GM19455 (cell line): Measurements from ENCODE around the gene HTD2.
A peak's percentile ranks its signal among the peaks of the same experiment; 100 is the strongest.
"Not testable (repeated sequence)": the region's sequence is repeated elsewhere in the genome, so short reads cannot be mapped to it uniquely, and the experiment has no call there.

ENCODE experiments used
- ATAC-seq: cut with Tn5 transposase; IDR thresholded peaks from one replicate; pipeline ENCODE4 v1.9.1; 2021; ENCODE audit not compliant: unreplicated experiment

The HTD2 gene

DNA sequence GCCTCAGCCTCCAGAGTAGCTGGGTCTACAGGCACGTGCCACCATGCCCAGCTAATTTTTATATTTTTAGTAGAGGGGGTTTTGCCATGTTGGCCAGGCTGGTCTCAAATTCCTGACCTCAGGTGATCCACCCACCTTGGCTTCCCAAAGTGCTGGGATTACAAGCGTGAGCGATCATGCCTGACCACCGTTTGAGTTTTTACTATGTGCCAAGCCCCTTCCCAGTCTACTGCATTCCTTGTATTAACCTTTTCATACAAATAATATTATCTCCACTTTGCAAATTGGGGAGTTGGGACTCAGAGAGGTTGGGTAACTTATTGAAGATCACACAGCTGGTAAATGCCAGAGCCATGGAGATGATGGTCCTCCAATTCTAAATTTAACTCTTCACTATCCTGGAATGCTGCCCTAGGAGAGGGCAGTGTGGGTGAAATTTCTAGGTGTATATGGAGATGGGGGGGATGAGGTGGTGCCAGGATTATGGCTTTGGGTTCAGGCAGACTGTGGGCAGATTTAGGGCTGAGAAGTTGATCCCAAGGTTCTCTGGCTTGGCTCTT lies 25.4 kb downstream of the HTD2 start:
- no peak for ATAC-seq

DNA sequence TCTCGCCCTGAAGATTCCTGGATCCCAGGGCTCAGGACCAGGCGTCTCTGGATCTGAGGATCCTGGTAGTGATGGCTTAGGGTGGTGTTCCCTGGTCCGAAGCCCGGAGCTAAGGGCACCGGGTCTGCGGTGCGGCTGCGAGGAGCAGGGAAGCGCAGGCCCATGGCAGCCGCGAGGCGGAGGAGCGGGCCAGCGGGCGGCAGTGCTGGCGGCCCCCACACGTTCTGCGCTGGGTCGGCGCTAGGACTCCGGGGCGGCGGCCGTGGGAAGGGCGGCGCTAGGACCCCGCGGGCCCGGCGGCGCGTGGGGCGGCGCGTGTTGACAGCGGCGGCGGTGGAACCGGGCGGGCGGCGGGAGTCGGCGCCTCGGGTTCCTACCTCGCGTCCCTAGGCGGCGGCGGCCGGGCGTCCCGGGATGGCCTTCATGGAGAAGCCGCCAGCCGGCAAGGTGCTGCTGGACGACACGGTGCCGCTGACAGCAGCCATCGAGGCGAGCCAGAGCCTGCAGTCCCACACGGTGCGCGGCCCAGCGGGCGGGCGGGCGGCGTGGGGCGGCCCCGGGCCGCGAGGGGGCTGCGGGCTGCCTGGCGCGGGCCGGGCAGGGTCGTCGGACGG lies 26.4 kb downstream of the HTD2 start, which contains the start of gene PXK:
Gene PXK, plus strand, starts transcription at position 318 of the 614 bp plus-strand sequence. Its CDS starts 97 bp downstream, at position 415.
- ATAC-seq: peak; percentile 89

DNA sequence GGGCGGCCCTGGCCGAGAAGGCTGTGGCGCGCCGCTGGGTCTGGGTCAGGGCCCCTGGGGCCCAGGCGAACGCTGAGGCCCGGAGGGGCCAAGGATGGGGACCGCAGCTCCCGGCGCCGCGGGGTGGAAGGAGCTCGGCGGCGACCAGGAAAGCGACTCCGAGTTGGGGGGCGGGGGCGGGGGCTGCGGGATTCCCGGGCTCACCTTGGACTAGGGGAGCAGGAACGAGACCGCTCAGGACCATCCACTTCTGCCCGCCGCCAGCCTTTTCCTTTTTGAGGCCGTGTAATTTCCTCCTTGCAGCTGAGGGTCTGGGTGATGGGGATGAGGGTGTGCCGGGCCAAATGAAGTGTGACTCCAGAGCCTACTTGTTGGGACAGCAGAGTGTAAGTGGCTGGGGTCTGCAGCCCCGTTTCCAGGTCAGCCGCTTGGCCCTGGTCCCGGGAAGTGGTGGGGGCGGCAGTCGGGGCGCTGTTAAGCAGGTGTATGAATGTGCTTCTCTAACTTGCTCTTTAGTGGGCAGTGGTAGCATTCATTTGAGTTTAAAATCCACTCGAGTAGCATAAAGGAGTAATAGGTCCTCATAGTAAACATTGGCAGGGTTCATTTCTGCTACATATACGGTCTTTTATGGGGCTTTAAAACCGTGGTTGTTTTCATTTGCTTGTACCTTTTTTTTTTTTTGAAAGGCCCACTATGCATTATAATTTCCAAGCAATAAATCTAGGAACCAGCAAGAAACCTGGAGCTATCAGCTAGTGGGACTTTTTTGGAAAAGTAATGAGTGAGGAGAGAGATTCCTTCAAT lies 27.1 kb downstream of the HTD2 start:
- peak; percentile 41 for ATAC-seq

DNA sequence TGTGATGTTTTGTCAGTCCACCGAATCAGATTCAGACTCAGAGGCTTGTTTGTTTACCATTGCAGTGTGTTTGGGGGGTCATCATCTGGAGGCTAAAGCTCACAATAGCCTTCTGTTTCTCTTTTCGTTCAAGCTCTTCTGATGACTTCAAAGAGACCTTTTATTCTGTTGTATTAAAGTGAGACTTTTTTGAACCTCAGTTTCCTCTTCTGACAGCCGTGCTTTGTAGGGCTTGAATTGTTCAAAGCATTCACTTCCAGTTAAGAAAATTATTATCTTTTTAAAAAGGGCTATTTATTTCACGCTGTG lies 27.6 kb downstream of the HTD2 start:
- ATAC-seq: no peak

DNA sequence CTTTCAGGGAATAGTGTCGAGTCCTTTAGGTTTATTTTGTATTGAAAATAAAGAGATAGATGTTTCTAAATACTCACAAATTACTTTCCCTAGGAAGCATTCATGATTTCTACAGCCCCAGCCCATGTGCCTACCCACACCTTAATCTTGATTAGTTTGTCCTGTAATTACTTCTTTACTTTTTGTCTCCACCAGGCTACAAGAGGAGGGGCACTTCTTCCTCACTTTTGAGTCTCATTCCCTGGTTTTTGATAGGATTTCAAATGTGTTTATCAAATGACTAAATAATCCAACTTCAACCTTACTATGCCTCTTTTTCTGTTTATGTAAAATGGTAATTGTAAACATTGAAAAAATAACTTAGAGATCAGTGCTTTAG lies 28.2 kb downstream of the HTD2 start:
- ATAC-seq: no peak

DNA sequence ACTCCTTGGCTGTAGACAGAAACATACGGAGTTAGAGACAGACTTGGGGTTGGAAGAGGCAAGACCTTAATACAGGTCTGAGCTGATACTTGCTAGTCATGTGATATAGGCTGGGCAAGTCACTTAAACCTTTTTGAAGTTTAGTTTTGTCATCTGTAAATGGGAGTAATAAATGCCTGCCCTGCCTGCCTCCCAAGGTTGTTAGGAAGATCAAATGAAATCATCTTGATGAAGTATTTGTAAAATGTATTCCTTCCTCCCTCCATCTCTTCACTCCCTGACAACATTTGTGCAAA lies 29.3 kb downstream of the HTD2 start:
- no peak for ATAC-seq

DNA sequence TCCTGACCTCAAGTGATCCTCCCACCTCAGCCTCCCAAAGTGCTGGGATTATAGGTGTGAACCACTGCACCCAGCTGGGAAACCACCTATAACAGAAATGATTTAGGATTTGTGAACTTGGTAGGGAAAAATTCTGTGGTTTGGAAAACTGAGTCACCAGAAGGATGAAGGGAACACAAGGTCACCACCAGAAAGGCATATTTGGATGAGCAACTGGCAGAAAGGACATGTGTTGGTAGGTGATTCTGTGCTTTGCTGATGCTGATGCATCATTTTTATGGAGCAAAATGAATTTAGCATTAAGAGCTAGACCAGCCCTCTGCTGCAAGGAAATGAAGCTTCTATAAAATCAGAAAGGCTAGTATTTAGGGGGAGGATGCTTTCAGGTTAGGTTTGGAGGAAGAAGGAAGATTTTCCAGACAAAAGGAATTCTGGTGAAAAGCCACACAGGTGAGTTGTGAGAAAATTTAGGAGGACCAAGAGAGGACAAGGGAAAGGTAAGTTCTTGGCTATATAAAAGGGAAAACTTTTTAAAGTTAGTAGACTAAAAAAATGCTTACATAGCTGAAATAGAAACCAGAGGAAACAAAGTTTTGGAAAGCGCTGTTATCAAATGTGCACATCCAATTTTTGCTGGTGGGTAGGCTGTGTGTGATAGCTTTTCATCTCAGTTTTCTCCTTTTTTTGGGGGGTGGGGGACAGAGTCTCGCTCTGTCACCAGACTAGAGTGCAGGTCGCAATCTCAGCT lies 30.0 kb downstream of the HTD2 start:
- no peak for ATAC-seq

DNA sequence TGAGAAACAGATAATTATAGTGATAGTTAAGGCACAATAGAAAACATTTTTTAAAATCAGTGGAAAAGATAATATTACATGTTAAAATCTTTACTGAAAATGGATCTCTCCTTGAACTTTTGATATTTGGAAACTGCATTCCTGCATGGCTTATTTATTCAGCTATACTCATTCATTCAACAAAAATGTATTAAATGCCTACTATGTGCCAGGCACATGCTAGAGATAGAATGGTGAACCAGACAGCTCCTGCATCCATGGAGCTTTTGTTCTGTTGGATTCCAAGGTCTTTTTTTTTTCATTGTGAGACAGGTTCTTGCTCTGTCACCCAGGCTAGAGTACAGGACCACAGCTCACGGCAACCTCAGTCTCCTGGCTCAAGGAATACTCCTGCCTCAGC lies 30.9 kb downstream of the HTD2 start:
- no peak for ATAC-seq

DNA sequence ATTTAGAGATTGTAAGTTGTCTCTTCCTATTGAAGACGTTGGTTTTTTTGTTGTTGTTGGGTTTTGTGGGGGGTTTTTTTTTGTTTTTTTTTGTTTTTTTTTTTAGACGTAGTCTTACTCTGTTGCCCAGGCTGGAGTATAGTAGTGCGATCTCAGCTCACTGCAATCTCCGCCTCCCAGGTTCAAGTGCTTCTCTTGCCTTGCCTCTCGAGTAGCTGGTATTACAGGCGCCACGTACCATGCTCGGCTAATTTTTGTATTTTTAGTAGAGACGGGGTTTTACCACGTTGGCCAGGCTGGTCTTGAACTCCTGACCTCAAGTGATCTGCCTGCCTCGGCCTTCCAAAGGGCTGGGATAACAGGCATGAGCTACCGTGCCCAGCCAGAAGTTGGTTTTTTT lies 32.8 kb downstream of the HTD2 start:
- ATAC-seq: not testable (repeated sequence)

DNA sequence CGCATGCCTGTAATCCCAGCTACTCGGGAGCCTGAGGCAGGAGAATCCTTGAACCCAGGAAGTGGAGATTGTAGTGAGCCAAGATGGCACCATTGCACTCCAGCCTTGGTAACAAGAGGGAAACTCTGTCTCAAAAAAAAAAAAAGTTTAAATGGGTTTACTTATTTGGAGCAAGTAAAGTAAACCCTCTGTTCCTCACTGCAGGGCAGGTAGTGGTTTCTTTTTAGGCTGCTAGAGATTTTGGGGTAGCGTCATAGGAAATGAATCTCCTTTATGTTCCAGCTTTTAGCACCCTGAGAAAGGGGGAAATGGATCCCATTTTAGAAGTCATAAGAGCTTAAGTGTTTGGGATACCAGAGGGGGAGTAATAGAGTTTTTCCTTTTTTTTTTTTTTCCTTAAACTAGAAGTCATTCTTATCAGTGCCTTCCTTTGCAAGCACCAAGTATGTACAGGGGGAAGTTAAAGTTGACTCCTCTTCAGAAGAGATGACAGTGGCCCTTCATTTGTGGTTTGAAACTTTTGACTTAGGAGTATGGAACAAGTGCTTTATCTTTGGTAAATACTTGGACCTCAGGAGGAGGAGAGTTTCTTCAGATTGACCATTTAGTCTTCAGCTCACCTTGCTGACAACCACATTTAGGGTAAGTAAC lies 34.4 kb downstream of the HTD2 start:
- no peak for ATAC-seq

DNA sequence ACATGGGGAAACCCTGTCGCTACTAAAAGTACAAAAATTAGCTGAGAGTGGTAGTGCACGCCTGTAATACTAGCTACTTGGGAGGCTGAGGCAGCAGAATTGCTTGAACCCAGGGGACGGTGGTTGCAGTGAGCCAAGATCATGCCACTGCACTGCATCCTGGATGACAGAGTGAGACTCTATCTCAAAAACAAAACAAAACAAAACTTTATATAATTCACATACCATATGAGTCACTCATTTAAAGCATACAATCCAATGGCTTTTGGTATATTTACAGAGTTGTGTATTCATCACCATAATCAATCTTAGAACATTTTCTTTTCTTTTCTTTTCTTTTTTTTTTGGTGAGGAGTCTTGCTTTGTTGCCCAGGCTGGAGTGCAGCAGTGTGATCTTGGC lies 35.1 kb downstream of the HTD2 start:
- ATAC-seq: no peak

DNA sequence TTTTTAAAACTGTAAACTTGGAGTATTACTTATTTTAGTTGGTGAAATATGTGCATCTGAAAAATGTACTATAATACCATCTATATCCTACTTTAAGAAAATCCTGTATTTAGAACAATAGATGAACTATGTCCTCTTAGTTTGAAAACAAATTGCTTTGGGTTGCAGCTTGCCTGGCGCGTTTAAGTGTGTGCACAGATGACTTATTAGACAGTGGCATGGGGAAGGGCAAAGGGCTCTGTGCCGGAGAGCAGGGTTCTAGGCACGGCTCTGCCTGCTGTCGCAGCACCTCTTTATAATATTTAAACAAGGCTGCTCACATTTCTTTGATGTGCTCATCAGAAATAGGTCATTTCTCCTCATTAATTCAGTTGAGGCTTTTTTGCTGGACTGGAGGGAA lies 36.4 kb downstream of the HTD2 start:
- ATAC-seq: no peak

DNA sequence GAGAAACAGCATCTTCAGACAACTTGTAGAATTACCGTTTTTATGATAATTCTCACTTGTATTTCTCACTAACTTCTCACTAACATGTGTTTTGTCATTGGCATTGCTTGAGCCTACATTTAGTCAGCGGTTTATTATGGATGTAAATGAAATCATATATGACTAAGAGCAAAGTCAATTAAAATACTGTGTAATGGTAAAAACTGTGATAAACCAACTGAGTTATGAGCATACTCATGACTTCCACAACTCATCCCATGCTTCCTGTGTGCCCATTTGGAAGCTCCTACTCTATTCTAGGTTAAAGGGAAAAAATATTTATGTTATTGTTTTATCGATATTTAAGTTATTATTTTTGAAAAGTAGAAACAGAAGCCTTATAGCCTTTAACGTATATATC lies 39.1 kb downstream of the HTD2 start:
- ATAC-seq: no peak

DNA sequence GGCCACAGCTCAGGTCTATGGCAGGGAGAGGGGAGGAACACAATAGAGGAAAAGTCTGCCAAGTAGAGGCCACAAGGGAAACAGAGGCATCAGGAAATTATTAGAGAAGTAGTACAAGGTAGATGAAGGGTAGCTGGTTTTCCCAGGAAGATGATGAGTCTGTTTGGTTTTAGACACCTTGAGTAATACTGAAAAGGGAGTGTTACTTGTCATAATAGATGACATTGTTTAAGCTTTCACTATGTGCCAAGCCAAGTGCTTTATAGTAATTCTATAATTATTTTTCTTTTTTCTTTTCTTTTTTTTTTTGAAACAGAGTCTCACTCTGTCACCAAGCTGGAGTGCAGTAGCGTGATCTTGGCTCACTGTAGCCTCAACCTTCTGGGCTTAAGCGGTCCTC lies 40.0 kb downstream of the HTD2 start:
- no peak for ATAC-seq

DNA sequence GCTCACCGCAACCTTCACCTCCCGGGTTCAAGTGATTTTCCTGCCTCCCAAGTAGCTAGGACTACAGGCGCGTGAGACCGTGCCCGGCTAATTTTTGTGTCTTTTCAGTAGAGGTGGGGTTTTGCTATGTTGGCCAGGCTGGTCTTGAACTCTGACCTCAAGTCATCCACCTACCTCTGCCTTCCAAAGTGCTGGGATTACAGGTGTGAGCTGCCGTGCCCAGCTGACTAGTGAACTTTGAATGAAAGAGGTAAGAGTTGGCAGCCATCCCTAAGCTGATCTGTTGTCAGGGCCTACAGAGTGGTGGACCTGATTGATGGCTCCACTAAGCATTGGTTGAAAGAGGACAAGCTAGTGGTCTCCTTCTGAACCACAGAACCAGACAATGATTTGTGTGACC lies 41.7 kb downstream of the HTD2 start:
- ATAC-seq: no peak

DNA sequence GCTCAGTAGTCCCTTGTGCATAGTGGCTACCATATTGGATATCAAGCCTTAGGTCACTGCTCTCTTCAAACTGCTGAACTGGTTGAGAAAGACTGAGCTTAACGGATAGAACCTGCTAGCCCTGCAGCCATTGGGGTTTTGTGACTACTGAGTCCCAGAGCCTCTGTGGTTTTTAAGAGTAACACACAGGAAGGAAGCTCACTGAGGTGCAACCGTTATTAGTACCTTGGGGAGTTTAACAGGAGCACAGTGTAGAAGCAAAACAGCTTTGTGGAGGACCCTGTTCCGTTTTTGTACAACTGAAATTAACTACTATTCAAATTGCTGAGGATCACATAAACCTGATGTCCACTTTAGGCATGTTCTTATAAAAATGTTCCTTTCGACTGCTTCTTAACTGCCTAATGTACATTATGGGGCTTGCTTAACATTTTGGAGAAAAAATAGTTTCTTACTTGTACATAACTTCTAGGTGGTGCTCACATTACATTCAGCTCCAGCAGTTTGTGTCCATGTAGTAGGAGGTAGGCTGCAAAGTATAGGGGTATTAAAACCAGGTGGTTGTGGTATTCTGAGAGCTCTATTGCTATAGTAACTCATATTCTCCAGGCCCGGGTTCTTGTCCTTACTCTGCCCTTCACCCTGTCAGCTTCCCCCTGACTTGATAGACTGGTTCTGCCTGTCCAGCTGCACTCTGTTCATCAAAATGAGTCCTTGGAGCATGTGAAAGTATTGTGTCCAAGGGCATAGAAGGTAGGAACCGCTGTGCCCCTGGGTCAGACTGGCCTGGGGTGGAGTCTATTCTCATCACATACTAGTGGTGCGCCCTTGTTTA lies 43.7 kb downstream of the HTD2 start:
- peak; percentile 91 for ATAC-seq

DNA sequence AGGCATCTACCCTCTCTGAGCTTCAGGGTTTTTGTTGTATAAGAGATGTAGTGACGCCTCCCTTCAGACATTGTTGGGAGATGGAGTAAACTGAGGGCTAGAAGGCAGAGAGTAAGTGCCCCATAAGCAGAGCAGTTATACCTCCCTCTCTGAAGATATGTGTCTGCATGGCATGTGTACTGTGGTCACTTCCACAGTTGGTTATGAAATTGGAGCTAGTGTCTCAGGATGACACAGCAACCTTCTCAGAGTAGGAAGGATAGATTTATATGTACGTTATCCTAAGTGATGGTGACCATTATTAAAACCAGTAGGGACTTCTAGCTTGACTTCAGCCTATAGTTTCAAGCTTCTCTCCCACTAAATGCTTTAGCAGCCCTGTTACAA lies 44.3 kb downstream of the HTD2 start:
- ATAC-seq: no peak

DNA sequence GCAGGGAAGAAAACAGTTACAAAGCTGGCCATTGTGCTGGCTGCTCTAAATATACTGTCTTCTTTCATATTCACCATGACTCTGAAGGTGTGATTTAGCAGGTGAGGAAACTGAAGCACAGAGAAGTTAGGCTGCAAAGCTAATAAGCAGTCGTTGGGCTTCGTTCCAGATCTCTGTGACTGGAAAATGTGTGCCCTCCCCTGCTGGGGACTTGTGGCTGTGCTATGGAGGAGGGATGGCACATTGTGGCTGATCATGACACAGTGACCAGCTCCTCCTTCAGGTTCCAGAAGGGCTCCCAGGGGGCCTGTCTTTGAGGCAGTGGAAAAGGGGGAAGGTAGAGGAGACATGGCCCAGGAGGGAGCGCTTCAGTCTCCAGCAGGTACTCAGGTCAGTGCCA lies 45.6 kb downstream of the HTD2 start:
- no peak for ATAC-seq

DNA sequence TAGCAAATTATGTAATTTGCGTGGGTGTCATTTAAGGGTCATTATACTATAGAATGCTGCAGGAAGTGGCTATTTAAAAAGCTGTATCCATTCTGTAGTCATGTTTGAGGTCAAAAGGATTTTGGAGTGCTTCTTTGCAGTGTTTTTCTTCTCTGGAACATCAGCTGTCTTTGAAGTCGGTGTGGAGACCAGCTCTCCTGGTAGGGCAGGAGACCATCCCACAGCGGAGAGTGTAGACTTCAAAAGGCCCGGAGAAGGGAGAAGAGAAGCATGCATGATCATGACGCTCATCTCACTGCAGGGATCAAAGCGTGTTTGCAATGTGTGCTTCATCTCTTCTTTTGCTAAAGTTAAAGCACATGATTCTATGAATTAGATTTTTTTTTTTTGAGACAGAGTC lies 46.3 kb downstream of the HTD2 start:
- ATAC-seq: no peak

DNA sequence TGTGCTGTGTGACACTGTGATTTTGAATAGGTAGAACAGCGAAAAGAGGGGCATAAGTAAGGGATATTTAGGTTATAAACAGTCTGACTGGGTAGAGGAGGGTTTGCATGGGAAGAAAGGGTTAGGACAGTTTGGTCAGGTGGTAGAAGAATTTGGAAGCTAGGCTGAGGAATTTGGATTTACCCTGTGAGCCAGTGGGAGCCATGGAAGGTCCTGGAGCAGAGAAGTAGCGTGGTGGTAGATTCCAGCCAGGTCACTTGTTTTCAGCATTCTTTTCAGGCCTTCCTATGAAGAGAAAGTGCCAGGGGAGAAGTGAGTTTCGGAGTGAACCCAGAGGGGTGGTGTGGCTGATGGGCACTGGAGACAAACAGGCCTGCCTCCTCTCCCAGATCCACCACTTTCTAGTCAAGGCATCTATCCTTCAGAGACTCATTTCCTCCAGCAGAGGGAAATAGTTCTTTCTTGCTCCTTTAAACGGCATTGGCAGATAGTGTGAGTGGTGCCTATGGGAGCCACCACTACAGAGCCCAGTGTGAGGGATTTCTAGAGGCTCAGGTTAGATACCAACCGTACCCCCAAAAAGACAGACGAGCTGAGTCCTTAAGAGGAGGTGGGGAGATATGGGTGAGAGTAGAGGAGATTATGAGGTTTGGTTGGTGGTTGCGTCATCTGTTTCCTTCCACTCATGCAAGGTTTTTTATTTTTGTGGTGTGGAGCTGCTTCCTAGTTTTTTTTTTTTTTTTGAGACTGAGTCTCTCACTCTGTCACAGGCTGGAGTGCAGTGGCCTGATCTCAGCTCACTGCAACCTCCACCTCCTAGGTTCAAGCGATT lies 47.6 kb downstream of the HTD2 start:
- ATAC-seq: no peak
